HepG2 (cell line): ENCODE measurements around the gene CNTROB. TPM values are rescaled to one million over a fixed set of nuclear protein-coding genes. Genes with fewer than 3 reads are reported as not detected.
A peak's percentile ranks its signal among the peaks of the same experiment; 100 is the strongest.

Experiments
- CENPX ChIP-seq: sonication (generic); formaldehyde crosslinking; IDR thresholded peaks from 2 replicates; pipeline ENCODE4 v1.9.0; 2021; ENCODE audit warnings: mild to moderate bottlenecking, missing genetic modification reagents, moderate library complexity
- DMAP1 ChIP-seq: IDR thresholded peaks from 2 replicates; pipeline ENCODE4 v1.6.1; 2016
- E2F1 ChIP-seq: sonication (generic); formaldehyde crosslinking; IDR thresholded peaks from 2 replicates; pipeline ENCODE4 v1.5.0; 2020; ENCODE audit warnings: missing genetic modification reagents
- E2F5 ChIP-seq: sonication (generic); formaldehyde crosslinking; conservative IDR thresholded peaks from 2 replicates; pipeline ENCODE4 v1.4.0; 2020; ENCODE audit warnings: missing genetic modification reagents
- ESRRA ChIP-seq: sonication (generic); formaldehyde crosslinking; IDR thresholded peaks from 2 replicates; pipeline ENCODE4 v1.5.1; 2020; ENCODE audit warnings: mild to moderate bottlenecking, low read depth, missing genetic modification reagents
- KLF6 ChIP-seq: IDR thresholded peaks from 2 replicates; pipeline ENCODE4 v1.8.0; 2016; ENCODE audit warnings: missing biosample characterization, missing genetic modification reagents
- NR3C1 ChIP-seq: sonication (generic); formaldehyde crosslinking; IDR thresholded peaks from 2 replicates; pipeline ENCODE4 v1.4.0; 2020; ENCODE audit warnings: missing genetic modification reagents
- SCMH1 ChIP-seq: sonication (generic); formaldehyde crosslinking; IDR thresholded peaks from 2 replicates; pipeline ENCODE4 v1.9.0; 2021; ENCODE audit warnings: missing genetic modification reagents, mild to moderate bottlenecking, borderline replicate concordance
- SMYD3 ChIP-seq: sonication (generic); formaldehyde crosslinking; IDR thresholded peaks from 2 replicates; pipeline ENCODE4 v1.8.1; 2023; ENCODE audit warnings: mild to moderate bottlenecking, missing genetic modification reagents
- SNAPC2 ChIP-seq: sonication (generic); formaldehyde crosslinking; IDR thresholded peaks from 2 replicates; pipeline ENCODE4 v1.8.1; 2022; ENCODE audit warnings: mild to moderate bottlenecking, missing genetic modification reagents
- TARDBP ChIP-seq: sonication (generic); formaldehyde crosslinking; IDR thresholded peaks from 2 replicates; pipeline ENCODE4 v1.8.0; 2022; ENCODE audit warnings: mild to moderate bottlenecking, missing genetic modification reagents
- ZNF224 ChIP-seq: sonication (generic); formaldehyde crosslinking; IDR thresholded peaks from 2 replicates; pipeline ENCODE4 v1.5.0; 2020; ENCODE audit warnings: mild to moderate bottlenecking, missing genetic modification reagents
- ZNF260 ChIP-seq: sonication (generic); formaldehyde crosslinking; IDR thresholded peaks from 2 replicates; pipeline ENCODE4 v1.4.0; 2020; ENCODE audit warnings: missing genetic modification reagents, low read depth, mild to moderate bottlenecking, borderline replicate concordance
- ZNF264 ChIP-seq: sonication (generic); formaldehyde crosslinking; IDR thresholded peaks from 2 replicates; pipeline ENCODE4 v1.4.0; 2020; ENCODE audit warnings: missing genetic modification reagents
- ZNF282 ChIP-seq: fragments of 450-650 bp; IDR thresholded peaks from 2 replicates; pipeline ENCODE4 v1.6.1; 2018; ENCODE audit not compliant: partially characterized antibody
- ZNF451 ChIP-seq: sonication (generic); formaldehyde crosslinking; IDR thresholded peaks from 2 replicates; pipeline ENCODE4 v1.5.0; 2020; ENCODE audit warnings: mild to moderate bottlenecking, missing genetic modification reagents
- ZNF605 ChIP-seq: sonication (generic); formaldehyde crosslinking; IDR thresholded peaks from 2 replicates; pipeline ENCODE4 v1.8.0; 2022; ENCODE audit warnings: mild to moderate bottlenecking, missing genetic modification reagents
- ZNF607 ChIP-seq: sonication (generic); formaldehyde crosslinking; IDR thresholded peaks from 2 replicates; pipeline ENCODE4 v1.5.1; 2020; ENCODE audit warnings: missing genetic modification reagents, mild to moderate bottlenecking, borderline replicate concordance
- ZNF614 ChIP-seq: IDR thresholded peaks from 2 replicates; pipeline ENCODE4 v1.6.1; 2018; ENCODE audit warnings: missing biosample characterization, missing genetic modification reagents, inconsistent platforms, borderline replicate concordance
- ZNF7 ChIP-seq: IDR thresholded peaks from 2 replicates; pipeline ENCODE4 v1.6.1; 2016; ENCODE audit warnings: missing biosample characterization, missing genetic modification reagents
- ZNF792 ChIP-seq: IDR thresholded peaks from 2 replicates; pipeline ENCODE4 v1.6.1; 2016
- polyA plus RNA-seq, 8 experiments: library from polyadenylated mRNA; depleted of rRNA in 3 of 8; stranded (reverse) in 7 of 8; unstranded in 1 of 8; fragments of >200 nt; fragmentation: Illumina TruSeq in 4 of 8; extraction: Trizol in 4 of 8; gene quantifications; 2 replicates each; pipeline versions ENCODE4 v1.2.1 to v1.2.3, GENCODE V29; 2011 to 2016; ENCODE audit warnings: low read depth in 4 of 8, missing spikeins in 1 of 8, mixed read lengths in 1 of 8; ENCODE audit not compliant: insufficient read depth in 1 of 8
- total RNA-seq, 5 experiments: library from RNA; depleted of rRNA; stranded (reverse); fragments of >200 nt; fragmentation: Illumina TruSeq; extraction: Trizol; gene quantifications; 2 replicates each; pipeline ENCODE4 v1.2.3, GENCODE V29; 2016; ENCODE audit warnings: low read depth in 1 of 5
- TF ChIP-seq, protein P1 (sequence below): sonication (generic); formaldehyde crosslinking; IDR thresholded peaks from 2 replicates; pipeline ENCODE4 v1.5.0; 2020; ENCODE audit warnings: mild to moderate bottlenecking, missing genetic modification reagents, borderline replicate concordance

The CNTROB gene
- total and polyA plus RNA-seq, 2 of the 13 experiments (the other 11 are each of a cell fraction or from before 2014, with no cell fraction given): 21.2 to 24.1 TPM

DNA sequence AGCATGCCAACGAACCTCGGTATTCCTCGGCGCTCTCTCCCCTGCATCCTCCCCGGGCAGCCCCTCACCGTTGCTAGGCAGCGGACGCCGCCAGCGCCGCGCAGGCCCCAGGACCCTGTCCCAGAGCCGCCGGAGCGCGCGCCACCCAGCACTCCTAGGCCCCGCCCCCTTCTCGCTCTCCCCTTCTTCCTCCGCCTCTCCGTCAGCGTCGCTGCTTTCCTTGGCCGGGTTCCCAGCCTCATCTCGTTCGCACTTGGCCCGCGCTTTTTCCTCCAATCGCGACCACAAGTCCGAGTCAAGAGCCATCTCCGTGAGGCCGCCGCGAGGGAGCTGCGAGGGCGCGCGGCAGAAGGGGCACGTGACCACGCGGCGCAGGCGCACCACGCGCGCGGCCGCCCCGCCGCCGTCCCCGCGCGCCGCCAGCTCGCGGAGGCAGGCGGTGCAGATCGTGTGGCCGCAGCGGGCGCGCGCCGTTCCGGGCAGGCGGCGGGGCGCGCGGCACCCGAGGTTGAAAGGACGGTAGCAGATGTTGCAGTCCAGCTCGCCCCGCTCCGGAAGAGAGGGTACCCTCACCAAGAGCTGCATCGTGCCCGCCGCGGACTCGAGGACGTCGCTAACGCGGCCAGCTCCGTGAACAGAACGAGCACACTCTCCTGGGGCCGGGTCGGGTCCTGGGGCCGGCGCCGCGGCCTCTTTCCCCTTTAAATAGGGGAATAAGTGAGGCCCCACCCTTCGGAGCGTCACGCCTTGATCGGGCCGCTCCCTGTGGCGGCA, 16.2 kb upstream of the CNTROB start, which contains the start of gene RNF227 (continued):
- TF ChIP-seq ZNF614 (CRISPR knock-in tag) (no peak), NR3C1 (CRISPR knock-in tag) (no peak), CENPX (CRISPR knock-in tag) (no peak), ZNF7 (CRISPR knock-in tag) (no peak), E2F1 (CRISPR knock-in tag) (peak; percentile 81), ZNF264 (CRISPR knock-in tag) (no peak), ZNF224 (CRISPR knock-in tag) (no peak), SMYD3 (CRISPR knock-in tag) (no peak), ZNF451 (CRISPR knock-in tag) (peak; percentile 57; the same call in 1 of the 2 replicates), ESRRA (CRISPR knock-in tag) (no peak; the same call in 1 of the 2 replicates), DMAP1 (peak; percentile 58; the same call in 1 of the 2 replicates), KLF6 (CRISPR knock-in tag) (peak; percentile 66; the same call in 1 of the 2 replicates), ZNF260 (CRISPR knock-in tag) (no peak), SCMH1 (CRISPR knock-in tag) (no peak), ZNF792 (no peak), ZNF607 (CRISPR knock-in tag) (peak; percentile 93), E2F5 (CRISPR knock-in tag) (peak; percentile 48; the same call in 1 of the 2 replicates), ZNF605 (CRISPR knock-in tag) (peak; percentile 69; the same call in 1 of the 2 replicates), ZNF282 (no peak), SNAPC2 (CRISPR knock-in tag) (no peak), TARDBP (CRISPR knock-in tag) (no peak)
- TF ChIP-seq, protein P1, sequence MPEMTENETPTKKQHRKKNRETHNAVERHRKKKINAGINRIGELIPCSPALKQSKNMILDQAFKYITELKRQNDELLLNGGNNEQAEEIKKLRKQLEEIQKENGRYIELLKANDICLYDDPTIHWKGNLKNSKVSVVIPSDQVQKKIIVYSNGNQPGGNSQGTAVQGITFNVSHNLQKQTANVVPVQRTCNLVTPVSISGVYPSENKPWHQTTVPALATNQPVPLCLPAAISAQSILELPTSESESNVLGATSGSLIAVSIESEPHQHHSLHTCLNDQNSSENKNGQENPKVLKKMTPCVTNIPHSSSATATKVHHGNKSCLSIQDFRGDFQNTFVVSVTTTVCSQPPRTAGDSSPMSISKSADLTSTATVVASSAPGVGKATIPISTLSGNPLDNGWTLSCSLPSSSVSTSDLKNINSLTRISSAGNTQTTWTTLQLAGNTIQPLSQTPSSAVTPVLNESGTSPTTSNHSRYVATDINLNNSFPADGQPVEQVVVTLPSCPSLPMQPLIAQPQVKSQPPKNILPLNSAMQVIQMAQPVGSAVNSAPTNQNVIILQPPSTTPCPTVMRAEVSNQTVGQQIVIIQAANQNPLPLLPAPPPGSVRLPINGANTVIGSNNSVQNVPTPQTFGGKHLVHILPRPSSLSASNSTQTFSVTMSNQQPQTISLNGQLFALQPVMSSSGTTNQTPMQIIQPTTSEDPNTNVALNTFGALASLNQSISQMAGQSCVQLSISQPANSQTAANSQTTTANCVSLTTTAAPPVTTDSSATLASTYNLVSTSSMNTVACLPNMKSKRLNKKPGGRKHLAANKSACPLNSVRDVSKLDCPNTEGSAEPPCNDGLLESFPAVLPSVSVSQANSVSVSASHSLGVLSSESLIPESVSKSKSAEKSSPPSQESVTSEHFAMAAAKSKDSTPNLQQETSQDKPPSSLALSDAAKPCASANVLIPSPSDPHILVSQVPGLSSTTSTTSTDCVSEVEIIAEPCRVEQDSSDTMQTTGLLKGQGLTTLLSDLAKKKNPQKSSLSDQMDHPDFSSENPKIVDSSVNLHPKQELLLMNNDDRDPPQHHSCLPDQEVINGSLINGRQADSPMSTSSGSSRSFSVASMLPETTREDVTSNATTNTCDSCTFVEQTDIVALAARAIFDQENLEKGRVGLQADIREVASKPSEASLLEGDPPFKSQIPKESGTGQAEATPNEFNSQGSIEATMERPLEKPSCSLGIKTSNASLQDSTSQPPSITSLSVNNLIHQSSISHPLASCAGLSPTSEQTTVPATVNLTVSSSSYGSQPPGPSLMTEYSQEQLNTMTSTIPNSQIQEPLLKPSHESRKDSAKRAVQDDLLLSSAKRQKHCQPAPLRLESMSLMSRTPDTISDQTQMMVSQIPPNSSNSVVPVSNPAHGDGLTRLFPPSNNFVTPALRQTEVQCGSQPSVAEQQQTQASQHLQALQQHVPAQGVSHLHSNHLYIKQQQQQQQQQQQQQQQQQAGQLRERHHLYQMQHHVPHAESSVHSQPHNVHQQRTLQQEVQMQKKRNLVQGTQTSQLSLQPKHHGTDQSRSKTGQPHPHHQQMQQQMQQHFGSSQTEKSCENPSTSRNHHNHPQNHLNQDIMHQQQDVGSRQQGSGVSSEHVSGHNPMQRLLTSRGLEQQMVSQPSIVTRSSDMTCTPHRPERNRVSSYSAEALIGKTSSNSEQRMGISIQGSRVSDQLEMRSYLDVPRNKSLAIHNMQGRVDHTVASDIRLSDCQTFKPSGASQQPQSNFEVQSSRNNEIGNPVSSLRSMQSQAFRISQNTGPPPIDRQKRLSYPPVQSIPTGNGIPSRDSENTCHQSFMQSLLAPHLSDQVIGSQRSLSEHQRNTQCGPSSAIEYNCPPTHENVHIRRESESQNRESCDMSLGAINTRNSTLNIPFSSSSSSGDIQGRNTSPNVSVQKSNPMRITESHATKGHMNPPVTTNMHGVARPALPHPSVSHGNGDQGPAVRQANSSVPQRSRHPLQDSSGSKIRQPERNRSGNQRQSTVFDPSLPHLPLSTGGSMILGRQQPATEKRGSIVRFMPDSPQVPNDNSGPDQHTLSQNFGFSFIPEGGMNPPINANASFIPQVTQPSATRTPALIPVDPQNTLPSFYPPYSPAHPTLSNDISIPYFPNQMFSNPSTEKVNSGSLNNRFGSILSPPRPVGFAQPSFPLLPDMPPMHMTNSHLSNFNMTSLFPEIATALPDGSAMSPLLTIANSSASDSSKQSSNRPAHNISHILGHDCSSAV (CRISPR knock-in tag): no peak
